ENCODE measurements around the gene SPAG5. TPM values are rescaled to one million over a fixed set of nuclear protein-coding genes. Genes with fewer than 3 reads are reported as not detected.
"Not testable (repeated sequence)": the region's sequence is repeated elsewhere in the genome, so short reads cannot be mapped to it uniquely, and the experiment has no call there.

Gene SPAG5
- total RNA-seq, 2 donors from 2014 or later, result 150 to 326 TPM

GRCh38 chr17:28615260-28615940 lies 16.6 kb upstream of the SPAG5 start:
- DNase-seq (ENCODE audit: low spot score in 2 of 2), result no peak
- no peak for ATAC-seq
- Mint-ChIP-seq H3K36me3 (peaks cover 4 to 11% of the 10 kb centered on the region in 2 donors), H3K9me3 (no peaks in the 10 kb centered on the region), H3K27ac (peak overlapping the region in 1 of 2 donors; percentile 67)

GRCh38 chr17:28613931-28614381 lies 15.1 kb upstream of the SPAG5 start, which contains the start of gene RSKR:
Gene RSKR (minus strand): TSS chr17:28614185. CDS start chr17:28614161, 24 bp downstream.
- DNase-seq (ENCODE audit: low spot score in 2 of 2) (no peak), ATAC-seq (peak in 1 of 2 donors; percentile 14)
- H3K27ac Mint-ChIP-seq, result peak within 1 kb of the TSS; percentile 44 to 67
- H3K9me3 Mint-ChIP-seq, result no peaks in the 10 kb centered on the region
- peaks cover 4 to 7% of the 10 kb centered on the region in 2 donors for H3K36me3 Mint-ChIP-seq

GRCh38 chr17:28612936-28613872 lies 14.4 kb upstream of the SPAG5 start:
- DNase-seq (ENCODE audit: low spot score in 2 of 2) (peak in 1 of 2 donors; percentile 21), ATAC-seq (peak; percentile 58 to 59)
- peaks cover 4 to 7% of the 10 kb centered on the region in 2 donors for H3K36me3 Mint-ChIP-seq
- H3K27ac Mint-ChIP-seq, result peak overlapping the region in 1 of 2 donors; percentile 38
- H3K9me3 Mint-ChIP-seq, result no peaks in the 10 kb centered on the region

GRCh38 chr17:28612531-28612930 lies 13.7 kb upstream of the SPAG5 start:
- H3K36me3 Mint-ChIP-seq, result peaks cover 4 to 7% of the 10 kb centered on the region in 2 donors
- no peak for ATAC-seq

GRCh38 chr17:28610376-28610775 lies 11.6 kb upstream of the SPAG5 start:
- no peak for ATAC-seq
- Mint-ChIP-seq H3K9me3 (no peaks in the 10 kb centered on the region), H3K27ac (peak overlapping the region; percentile 40 to 62), H3K36me3 (peaks cover 0 to 11% of the 10 kb centered on the region in 2 donors)
- DNase-seq (ENCODE audit: low spot score in 2 of 2), result no peak

More at GRCh38 chr17:28612531-28612930, 13.7 kb upstream of the SPAG5 start:
- Mint-ChIP-seq H3K9me3 (no peaks in the 10 kb centered on the region), H3K27ac (peak overlapping the region in 1 of 2 donors; percentile 57)
- no peak for DNase-seq (ENCODE audit: low spot score in 2 of 2)

GRCh38 chr17:28604031-28604430 lies 5.2 kb upstream of the SPAG5 start:
- not testable (repeated sequence) for H3K9me3 Mint-ChIP-seq; H3K27ac Mint-ChIP-seq; ATAC-seq; DNase-seq (ENCODE audit: low spot score in 2 of 2); H3K36me3 Mint-ChIP-seq

- ATAC-seq (peak; percentile 76 to 85), DNase-seq (ENCODE audit: low spot score in 2 of 2) (peak; percentile 55 to 79)
- Mint-ChIP-seq H3K27ac (peak overlapping the region; percentile 97), H3K9me3 (no peaks in the 10 kb centered on the region), H3K36me3 (peaks cover 18% of the 10 kb centered on the region in 2 donors)
Observed at GRCh38 chr17:28599311-28600184, 723 bp upstream of the SPAG5 start.

GRCh38 chr17:28598389-28598788 lies 436 bp downstream of the SPAG5 start:
- H3K36me3 Mint-ChIP-seq, result peaks cover 18% of the 10 kb centered on the region in 2 donors
- no peaks in the 10 kb centered on the region for H3K9me3 Mint-ChIP-seq
- ATAC-seq (no peak), DNase-seq (ENCODE audit: low spot score in 2 of 2) (no peak)
- H3K27ac Mint-ChIP-seq, result peak overlapping the region; percentile 97

GRCh38 chr17:28597606-28598383 lies 1.0 kb downstream of the SPAG5 start:
- no peak for DNase-seq (ENCODE audit: low spot score in 2 of 2)
- Mint-ChIP-seq H3K9me3 (no peaks in the 10 kb centered on the region), H3K27ac (peak overlapping the region; percentile 97), H3K36me3 (peaks cover 23 to 24% of the 10 kb centered on the region in 2 donors)
- ATAC-seq, result no peak

- DNase-seq (ENCODE audit: low spot score in 2 of 2) (no peak), ATAC-seq (no peak)
- H3K9me3 Mint-ChIP-seq, result no peaks in the 10 kb centered on the region
- H3K27ac Mint-ChIP-seq, result no peak overlapping the region
- peaks cover 20 to 26% of the 10 kb centered on the region in 2 donors for H3K36me3 Mint-ChIP-seq
Observed at GRCh38 chr17:28592260-28592659, 6.6 kb downstream of the SPAG5 start.

GRCh38 chr17:28585851-28586250 lies 13.0 kb downstream of the SPAG5 start:
- DNase-seq (ENCODE audit: low spot score in 2 of 2) (no peak), ATAC-seq (no peak)
- H3K27ac Mint-ChIP-seq, result no peak overlapping the region
- H3K9me3 Mint-ChIP-seq, result no peaks in the 10 kb centered on the region
- peaks cover 17 to 18% of the 10 kb centered on the region in 2 donors for H3K36me3 Mint-ChIP-seq

- no peak overlapping the region for H3K27ac Mint-ChIP-seq
- peaks cover 23 to 25% of the 10 kb centered on the region in 2 donors for H3K36me3 Mint-ChIP-seq
- ATAC-seq, result no peak
- no peaks in the 10 kb centered on the region for H3K9me3 Mint-ChIP-seq
- DNase-seq (ENCODE audit: low spot score in 2 of 2), result no peak
Observed at GRCh38 chr17:28584434-28584833, 14.4 kb downstream of the SPAG5 start.

GRCh38 chr17:28582513-28582912 lies 16.3 kb downstream of the SPAG5 start:
- Mint-ChIP-seq H3K36me3 (peaks cover 25 to 29% of the 10 kb centered on the region in 2 donors), H3K27ac (no peak overlapping the region), H3K9me3 (no peaks in the 10 kb centered on the region)
- ATAC-seq (no peak), DNase-seq (ENCODE audit: low spot score in 2 of 2) (no peak)

- ATAC-seq (no peak), DNase-seq (ENCODE audit: low spot score in 2 of 2) (no peak)
- peak overlapping the region in 1 of 2 donors; percentile 13 for H3K27ac Mint-ChIP-seq
Observed at GRCh38 chr17:28580959-28581358, 17.9 kb downstream of the SPAG5 start.

GRCh38 chr17:28579526-28579925 lies 19.3 kb downstream of the SPAG5 start:
- ATAC-seq, result peak in 1 of 2 donors; percentile 61
- peak overlapping the region; percentile 13 to 92 for H3K27ac Mint-ChIP-seq
- no peaks in the 10 kb centered on the region for H3K9me3 Mint-ChIP-seq
- peak in 1 of 2 donors; percentile 47 for DNase-seq (ENCODE audit: low spot score in 2 of 2)
- peaks cover 18 to 32% of the 10 kb centered on the region in 2 donors for H3K36me3 Mint-ChIP-seq

More at GRCh38 chr17:28580959-28581358, 17.9 kb downstream of the SPAG5 start:
- Mint-ChIP-seq H3K9me3 (no peaks in the 10 kb centered on the region), H3K36me3 (peaks cover 26 to 38% of the 10 kb centered on the region in 2 donors)

All from activated naive CD4-positive, alpha-beta T cell treated with anti-CD3 and anti-CD28 coated beads, Interleukin-2, amount 50 U/mL, for 72 hours (primary cell).